GM19043 (cell line): Measurements from ENCODE around the gene CCR8.

Source experiments
- ATAC-seq: cut with Tn5 transposase; IDR thresholded peaks from one replicate; pipeline ENCODE4 v1.9.1; 2021; ENCODE audit warnings: low read depth; ENCODE audit not compliant: unreplicated experiment

The CCR8 gene, protein sequence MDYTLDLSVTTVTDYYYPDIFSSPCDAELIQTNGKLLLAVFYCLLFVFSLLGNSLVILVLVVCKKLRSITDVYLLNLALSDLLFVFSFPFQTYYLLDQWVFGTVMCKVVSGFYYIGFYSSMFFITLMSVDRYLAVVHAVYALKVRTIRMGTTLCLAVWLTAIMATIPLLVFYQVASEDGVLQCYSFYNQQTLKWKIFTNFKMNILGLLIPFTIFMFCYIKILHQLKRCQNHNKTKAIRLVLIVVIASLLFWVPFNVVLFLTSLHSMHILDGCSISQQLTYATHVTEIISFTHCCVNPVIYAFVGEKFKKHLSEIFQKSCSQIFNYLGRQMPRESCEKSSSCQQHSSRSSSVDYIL

DNA sequence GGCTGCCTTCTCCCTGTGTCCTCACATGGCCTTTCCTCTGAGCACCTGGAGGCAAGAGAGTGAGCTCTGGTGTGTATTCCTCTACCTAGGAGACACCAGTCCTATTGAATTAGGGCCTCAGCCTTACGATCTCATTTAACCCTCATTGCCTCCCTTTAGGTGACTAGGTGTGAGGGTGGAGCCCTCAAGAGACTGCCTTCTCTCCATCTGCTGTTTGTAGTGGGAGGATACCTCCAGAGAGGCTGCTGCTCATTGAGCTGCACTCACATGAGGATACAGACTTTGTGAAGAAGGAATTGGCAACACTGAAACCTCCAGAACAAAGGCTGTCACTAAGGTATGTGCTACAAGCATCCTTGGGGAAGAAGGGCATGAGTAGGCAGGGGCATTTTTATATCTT is at the start of gene CCR8:
CCR8 (plus strand) TSS at position 217 of the 400 bp plus-strand sequence. CDS start 2,623 bp downstream, outside the sequence.
- ATAC-seq = no peak

DNA sequence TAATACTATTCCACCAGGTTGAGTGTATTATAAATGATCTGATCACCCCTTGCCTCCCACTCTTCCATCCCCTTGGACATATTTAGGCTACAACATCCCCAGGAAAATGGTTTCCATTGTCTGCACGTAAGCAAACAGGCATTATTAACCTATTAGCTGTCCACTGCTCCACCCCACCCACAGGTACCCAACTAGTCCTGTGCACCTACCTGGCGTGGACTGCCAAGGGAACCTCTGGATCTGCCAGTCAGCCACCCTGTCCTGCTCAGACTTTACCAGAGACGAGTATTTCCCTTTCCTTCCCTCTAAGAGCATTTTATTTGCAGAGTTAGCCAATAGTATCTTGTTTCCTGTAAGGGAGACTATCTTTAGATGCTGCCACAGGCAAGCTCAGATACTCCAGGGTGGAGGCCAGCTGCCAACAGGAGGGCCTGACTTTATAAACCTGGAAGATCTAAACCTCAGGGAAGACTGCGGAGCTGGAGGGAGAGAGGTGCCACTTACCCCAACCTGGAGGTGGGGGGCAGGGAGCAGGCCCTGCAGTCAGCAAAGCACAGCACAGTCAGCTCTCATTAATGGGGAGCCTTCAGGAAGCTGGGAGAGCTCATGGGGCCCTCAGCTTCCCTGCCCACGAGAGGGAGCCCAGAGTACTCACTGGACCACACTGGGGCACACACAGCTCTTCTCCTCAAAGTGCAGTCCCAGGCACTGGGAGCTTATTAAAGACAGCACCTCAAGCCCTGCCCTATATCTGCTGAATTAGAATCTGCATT is 49.6 kb upstream of the CCR8 start, which contains the start of gene CX3CR1:
CX3CR1 (minus strand) TSS at position 292 of the 773 bp plus-strand sequence. CDS start 13,527 bp downstream, outside the sequence.
- ATAC-seq = no peak

DNA sequence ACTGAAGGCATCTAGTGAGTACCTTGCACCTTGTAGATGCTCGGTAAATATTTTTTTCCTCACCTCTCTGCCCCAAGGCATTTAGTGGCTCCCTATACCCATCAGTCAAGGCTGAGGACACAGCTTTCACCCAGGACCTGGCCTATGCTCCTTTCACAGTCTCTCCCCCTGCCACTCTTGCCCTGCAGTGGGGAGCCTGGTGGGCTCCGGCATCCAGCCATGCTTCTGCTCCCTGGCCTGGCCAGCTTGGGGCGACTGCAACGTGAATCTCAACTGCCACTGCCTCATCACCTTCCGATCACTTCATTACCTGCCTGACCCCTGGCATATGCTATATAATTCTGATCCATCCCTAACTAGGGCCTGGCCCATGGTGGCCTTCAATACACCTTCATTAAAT is 48.9 kb upstream of the CCR8 start:
- ATAC-seq = no peak

DNA sequence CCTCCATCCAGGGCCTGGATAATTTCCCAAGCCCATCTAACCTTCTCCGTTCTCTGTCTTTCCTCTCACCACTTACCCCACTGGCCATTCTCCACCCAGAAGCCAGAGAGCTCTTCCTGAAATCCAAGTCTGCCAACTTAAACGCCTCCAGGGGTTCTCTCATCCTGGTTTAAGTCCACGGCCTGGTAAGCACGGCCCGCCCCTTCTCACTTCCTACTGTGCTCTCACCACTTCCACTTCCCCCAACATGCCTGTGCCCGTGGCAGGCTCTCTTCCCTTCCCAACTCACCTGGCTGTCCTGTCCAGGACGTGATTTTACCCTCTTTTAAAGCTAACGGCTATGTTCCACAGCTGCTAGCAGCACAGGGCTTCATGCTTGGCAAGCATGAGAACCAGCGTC is 48.0 kb upstream of the CCR8 start:
- ATAC-seq = no peak

DNA sequence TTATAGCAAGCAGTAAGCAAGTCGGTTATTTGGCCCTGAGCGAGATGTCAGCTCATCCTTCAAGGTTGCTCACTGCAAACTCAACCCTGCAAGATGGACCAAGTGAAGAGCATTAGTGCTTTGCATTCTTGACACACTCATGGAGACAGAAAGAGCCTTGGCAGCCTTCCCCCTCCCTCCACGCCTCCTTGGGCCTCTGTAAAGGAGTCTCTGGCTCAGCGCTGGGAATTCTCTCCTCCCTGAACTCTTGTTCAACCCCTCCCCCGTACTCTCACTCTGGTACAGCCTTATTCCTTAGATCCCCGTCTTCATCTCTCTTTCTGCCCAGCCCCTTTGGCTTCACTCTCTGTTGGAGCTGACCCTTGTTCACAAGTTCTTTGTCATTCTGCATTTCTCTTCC is 47.5 kb upstream of the CCR8 start:
- ATAC-seq = no peak

DNA sequence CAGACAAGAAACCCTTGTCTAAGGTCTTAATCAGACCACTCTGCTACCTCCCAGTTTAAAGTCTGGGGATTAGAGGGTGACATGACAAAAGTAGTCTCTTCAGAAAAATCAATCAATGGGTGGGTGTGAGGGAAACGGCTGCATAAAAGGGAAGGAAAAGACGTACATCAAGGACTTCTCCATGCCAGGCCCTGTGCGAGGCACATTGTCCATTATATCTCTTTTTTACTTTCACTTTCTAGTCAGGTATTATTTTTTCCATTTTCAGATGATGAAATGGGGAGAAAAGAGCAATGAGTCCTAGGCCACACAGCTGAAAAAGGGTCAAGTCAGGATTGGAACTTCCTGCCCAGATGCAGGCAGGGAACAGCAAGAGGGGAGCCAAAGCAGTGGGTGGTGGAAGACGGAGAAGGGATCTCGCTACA is 45.0 kb upstream of the CCR8 start:
- no peak for ATAC-seq

DNA sequence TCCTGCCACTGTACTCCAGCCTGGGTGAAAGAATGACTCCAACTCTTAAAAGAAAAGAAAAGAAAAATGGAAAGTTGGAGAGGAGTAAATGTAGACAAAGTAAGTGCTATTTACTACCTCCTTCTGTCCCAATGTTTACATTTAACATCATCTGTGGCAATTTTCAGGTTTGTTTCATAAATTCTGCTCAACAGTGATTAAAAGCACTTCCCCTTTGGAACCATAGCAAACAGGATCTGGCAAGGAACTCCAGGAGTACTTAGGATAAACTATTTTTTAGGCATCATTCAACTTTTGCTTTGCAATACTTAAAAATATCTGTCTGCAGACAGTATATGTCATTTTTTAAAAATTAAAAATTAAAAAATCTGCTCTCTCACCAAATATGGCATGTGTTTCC is 44.2 kb upstream of the CCR8 start:
- no peak for ATAC-seq

DNA sequence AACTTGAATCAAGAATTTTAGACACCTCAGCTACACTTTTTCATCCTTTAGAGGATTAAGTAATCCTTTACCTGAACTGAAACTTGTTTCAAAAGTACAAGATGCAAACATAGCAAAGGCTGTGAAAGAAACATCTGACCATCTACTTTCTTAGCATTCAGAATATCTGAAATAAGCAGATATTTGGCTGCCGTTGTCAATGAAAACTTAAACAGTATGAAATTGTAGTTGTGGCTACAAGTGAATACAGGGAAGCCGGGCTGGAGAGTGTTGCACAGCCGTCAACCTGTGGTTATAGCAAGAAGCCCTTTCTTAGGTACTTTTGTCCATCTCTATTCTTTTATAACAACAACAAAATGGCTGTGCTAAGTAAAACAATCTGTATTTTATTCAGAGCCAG is 42.7 kb upstream of the CCR8 start:
- ATAC-seq = no peak

DNA sequence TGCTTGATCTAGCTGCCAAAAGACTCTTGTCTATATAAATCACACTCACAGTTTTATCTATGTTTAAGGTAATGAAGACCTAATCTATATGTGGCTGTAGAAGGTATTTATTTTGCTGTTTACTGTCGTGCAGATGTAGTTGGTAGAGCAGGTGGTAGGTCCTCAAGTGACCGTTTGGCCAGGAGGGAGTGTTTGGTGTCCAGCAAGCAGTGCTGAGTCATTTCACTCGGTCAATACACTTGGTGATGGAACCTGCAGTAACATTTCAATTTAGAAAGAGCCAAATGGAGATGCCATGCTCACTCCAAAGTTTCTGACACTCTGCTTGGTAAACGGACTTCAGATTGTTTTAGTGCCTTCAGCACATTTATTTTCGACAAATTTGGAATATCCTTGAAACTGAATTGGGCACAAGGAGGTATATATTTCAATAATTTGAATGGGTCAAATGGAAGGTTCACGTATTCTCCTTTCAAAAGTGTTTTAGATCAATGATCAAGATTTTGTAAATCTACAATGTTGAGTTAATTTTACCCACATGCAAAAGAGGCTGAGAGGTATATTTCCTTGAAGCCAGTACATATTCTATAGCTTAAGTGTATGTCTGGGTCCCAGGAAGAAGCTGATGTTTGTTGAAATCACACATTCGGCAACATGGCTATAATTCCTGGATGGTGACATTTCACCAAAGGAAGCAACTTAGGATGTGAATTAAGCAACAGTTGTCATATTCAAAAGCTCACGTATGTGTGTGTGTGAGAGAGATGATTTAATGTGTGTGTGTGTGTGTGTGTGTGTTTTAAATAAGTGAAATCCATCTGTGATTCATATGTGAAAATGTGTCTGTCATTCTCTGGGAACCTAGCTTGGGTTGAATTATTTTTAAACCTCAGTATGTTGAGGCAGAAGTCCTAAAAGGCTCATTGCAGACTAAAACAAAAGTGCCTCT is 42.0 kb upstream of the CCR8 start:
- ATAC-seq = no peak

DNA sequence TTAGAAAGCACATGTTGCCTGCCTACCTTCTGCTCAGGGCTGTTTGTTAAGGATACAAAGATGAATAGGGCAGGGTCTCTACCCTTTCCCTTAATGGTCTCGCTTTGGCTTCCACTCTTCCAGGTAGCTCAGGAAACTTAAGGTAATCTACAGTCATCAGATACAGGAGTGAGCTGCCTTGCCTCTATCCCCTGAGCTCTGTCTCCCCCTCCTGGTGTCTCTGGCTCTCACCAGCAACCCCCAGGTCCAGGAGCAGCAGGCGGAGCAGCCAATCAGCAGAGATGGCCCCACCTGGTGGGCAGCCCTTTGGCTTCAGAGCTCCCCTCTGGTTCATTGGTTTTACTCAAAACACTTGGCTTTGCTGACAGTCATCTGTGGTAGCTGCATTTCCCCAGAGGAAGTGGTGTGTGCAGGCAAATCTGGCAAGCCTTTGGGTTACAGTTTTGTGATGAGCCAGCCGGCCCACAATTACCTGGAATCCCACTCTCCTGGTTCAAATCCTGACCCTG is 41.2 kb upstream of the CCR8 start:
- peak; percentile 97 for ATAC-seq

DNA sequence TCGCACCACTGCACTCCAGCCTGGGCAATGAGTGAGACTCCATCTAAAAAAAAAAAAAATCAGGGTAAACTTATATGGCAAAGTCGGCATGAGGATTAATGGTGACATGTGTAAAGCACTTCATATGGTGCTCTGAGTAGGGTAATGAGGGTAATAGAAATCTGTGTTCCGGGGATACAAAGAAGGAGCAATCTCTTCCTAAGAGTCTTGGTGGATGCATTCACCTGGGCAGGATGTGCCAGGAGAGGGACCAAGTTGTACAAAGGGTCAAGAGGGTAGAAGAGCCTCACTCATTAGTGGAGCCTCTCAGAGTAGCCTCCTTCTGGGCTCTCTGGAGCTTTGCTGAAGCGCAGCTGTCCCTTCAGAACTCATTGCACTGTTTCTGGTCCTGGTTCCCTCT is 40.4 kb upstream of the CCR8 start:
- no peak for ATAC-seq

DNA sequence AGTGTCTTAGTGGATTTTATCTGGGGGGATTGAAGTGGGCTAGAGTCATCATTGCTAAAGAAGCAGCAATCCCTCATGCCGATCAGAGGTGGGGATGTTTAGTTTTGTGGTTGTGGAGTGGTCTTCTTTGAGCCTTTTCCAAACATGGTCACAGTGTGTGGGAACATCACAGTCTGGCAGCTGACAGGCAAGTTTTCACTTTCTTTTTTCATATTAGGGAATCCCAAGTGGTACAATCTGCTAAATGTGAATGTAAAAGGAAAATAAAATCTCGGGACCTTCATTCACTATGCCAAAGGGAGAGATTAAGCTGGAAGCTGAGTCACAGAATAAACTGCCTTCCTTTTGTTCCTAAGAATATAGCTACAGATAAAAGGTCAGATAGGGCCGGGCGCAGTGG is 39.3 kb upstream of the CCR8 start:
- ATAC-seq = no peak

DNA sequence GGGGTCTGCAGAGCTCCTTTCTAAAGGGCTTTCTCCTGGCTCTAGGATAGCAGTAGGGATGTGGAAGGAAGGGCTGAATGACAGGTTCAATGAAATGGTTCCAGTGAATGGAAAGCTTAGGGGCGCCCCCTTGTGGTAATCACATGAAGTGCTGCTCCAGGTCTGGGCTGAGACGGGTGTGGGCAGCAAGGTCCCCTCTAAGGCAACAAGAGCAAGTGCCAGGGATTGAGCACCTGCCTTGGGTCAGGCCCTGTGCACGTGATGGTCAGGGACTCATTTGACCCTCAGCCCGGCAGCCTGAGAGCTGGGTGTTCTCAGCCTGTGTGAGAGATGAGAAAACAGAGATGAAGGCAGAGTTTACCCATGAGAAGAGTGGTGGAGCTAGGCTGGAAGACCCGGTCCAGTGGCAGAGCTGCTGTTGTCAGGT is 37.6 kb upstream of the CCR8 start:
- no peak for ATAC-seq

DNA sequence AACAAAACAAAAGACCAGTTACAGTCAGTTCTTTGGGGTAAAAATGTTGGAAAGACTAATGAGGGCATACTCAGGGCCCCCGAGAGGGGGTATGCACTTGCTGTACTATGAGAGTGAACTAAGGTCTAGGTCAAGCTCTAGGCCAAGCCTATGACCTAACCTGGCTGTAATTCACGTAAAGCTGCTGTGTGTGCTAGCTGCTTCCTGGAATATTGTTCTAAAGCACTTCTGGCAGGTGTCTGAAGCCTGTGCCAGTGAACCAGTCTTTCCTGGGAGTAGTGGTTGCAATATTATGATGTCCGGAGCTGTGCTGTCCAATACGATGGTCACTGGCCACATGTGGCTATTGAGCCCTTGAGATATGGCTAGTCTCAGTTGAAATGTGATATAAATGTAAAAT is 36.5 kb upstream of the CCR8 start:
- ATAC-seq = no peak

DNA sequence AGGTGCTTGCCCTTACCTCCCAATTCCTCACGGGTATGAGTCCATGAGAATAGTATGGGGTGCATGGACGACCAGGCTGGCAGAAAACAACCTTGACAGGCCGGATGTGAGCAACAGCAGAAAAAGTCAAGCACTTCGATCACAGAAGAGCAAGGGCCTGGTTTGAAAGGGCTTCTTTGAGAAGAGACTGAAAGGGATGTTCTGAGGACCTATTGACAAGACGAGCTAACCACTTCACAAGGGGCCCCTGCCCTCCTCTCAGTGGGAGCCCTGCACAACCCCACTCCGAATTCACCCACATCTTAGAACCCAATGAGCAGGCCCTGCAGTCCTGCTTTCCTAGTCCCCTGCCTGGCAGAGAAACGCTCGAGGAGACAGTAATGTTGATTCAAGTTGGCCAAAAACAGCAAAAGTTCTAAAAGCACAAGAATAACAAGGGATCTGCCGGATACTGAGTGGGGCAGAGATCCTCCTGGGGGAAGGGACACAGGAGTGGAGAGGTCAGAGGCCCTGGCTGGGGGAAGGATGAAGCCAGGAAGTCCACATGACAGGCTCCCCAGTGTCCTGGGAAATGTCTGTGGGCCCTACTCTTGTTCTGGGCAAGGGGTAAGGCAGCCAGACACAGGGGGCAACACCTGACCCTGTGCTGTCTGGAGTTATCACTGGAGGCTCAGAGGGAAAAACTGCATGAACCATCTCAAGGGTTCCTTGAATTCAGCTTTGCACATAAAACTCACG is 34.9 kb upstream of the CCR8 start:
- no peak for ATAC-seq

DNA sequence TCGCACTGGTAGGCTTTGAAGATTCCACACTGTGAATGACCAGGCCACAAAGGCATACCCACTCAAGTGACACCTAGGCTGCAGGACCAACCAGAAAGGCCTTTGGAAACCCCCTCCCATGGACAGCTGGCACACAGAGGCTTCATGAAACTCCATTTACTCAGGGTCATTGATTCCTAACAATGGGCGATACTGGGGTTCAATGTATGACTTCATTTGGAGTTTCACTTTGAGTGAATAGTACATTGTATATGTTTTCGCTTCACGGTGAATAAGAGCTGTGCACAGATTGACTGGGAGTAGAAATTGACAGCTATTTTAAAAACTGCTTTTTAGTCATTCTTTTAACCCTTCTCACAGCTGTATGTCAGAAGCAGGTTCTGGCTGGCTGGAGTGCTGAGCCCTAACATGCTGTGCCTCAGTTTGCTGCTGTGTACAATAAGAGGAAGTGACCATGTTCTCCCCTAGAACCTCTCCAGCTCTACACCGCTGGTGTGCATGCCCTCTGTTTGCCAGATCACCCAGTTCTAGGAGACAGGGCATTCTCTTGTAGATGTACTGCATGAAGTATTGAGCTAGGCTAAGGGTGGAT is 34.2 kb upstream of the CCR8 start:
- peak; percentile 80 for ATAC-seq

DNA sequence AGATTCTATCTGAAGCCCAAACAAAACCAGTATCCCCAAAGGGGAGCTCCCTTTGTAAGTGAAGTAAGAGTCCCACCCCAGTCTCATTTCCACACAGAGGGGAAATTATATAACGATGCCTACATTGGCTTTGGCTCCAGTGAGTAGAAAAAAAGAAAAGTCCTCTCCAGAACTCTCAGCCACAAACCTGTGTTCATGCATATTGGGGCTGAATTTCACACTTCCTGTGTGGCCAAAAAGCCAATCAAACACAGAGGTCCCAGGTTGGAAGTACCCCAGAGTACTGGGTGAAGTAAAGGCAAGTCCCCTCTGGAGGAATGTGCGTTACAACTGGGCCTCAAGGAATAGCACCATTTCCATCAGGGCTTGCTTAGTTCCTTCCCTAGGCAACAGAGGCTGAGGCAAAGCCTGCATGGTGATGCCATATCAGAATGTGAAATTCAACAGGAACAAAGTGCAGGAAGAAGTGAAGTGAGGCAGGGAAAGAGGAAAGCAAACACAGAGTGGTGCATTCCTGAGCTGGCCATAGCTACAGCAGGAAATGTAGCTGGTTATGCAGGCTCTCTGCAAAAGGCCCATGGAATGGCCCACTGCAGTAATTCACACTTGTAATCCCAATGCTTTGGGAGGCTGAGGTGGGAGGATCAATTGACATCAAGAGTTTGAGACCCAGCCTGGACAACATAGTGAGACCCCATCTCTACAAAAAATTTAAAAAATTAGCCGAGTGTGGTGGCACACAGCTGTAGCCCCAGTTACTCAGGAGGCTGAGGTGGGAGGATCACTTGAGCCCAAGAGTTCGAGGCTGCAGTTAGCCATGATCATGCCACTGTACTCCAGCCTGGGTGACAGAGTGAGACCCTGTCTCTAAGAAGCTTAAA is 33.1 kb upstream of the CCR8 start:
- no peak for ATAC-seq

DNA sequence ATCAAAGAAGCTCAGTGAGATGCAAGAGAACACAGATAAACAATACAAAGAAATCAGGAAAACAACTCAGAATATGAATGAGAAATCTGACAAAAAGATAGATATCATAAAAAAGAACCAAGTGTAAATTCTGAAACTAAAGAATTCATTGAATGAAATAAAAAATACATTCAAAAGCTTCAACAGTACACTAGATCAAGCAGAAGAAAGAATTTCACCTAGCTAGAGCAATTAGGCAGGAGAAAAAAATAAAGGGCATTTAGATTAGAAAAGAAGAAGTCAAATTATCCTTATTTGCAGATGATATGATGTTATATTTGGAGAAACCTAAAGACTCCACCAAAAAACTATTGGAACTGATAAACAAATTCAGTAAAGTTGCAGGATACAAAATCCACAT is 30.2 kb upstream of the CCR8 start:
- no peak for ATAC-seq

DNA sequence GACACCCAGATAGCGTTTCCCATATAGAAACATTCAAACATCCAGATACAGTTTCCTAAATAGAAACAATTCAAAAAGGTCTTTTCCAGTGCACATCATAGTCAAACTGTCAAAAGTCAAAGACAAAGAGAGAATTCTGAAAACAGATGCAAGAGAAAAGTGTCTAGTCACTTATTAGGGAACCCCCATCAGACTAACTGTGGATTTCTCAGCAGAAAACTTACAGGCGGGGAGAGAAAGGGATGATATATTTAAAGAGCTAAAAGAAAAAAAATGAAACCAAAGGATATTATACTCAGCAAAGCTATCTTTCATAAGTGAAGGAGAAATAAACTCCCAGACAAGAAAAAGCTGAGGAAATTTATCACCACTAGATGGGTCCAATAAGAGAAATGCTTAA is 27.3 kb upstream of the CCR8 start:
- ATAC-seq = no peak
